HG03457 (cell line): ENCODE measurements around the gene CD69.

ENCODE experiments used
- ATAC-seq: cut with Tn5 transposase; IDR thresholded peaks from one replicate; pipeline ENCODE4 v1.9.1; 2021; ENCODE audit warnings: moderate number of reproducible peaks; ENCODE audit not compliant: unreplicated experiment

Gene CD69

GRCh38 chr12:9760699-9761418 is at the start of gene CD69:
Gene CD69 (minus strand): TSS chr12:9760901. CDS start chr12:9760820, 81 bp downstream.
- ATAC-seq, result peak; percentile 35

GRCh38 chr12:9809866-9810265 is 49.2 kb upstream of the CD69 start:
- ATAC-seq, result no peak

- no peak for ATAC-seq
Measured at GRCh38 chr12:9809338-9809737, 48.6 kb upstream of the CD69 start.

- ATAC-seq, result no peak
Measured at GRCh38 chr12:9808504-9808903, 47.8 kb upstream of the CD69 start.

GRCh38 chr12:9806714-9807113 is 46.0 kb upstream of the CD69 start:
- ATAC-seq, result no peak

GRCh38 chr12:9805883-9806282 is 45.2 kb upstream of the CD69 start:
- ATAC-seq, result no peak

GRCh38 chr12:9799961-9800360 is 39.3 kb upstream of the CD69 start:
- no peak for ATAC-seq

GRCh38 chr12:9797722-9798619 is 37.3 kb upstream of the CD69 start:
- peak; percentile 81 for ATAC-seq

- ATAC-seq, result no peak
Measured at GRCh38 chr12:9796971-9797370, 36.3 kb upstream of the CD69 start.

- no peak for ATAC-seq
Measured at GRCh38 chr12:9796346-9796745, 35.6 kb upstream of the CD69 start.

- no peak for ATAC-seq
Measured at GRCh38 chr12:9795945-9796344, 35.2 kb upstream of the CD69 start.

GRCh38 chr12:9794484-9795093 is 33.9 kb upstream of the CD69 start:
- ATAC-seq, result no peak

GRCh38 chr12:9793779-9794395 is 33.2 kb upstream of the CD69 start:
- ATAC-seq, result no peak

GRCh38 chr12:9792961-9793617 is 32.4 kb upstream of the CD69 start:
- ATAC-seq, result no peak

GRCh38 chr12:9792185-9792900 is 31.6 kb upstream of the CD69 start:
- no peak for ATAC-seq

- no peak for ATAC-seq
Measured at GRCh38 chr12:9786726-9787717, 26.3 kb upstream of the CD69 start.

GRCh38 chr12:9784816-9785215 is 24.1 kb upstream of the CD69 start:
- ATAC-seq, result no peak

- ATAC-seq, result no peak
Measured at GRCh38 chr12:9784326-9784725, 23.6 kb upstream of the CD69 start.
